IPS-20b (cell line): ENCODE data around the gene MAP3K21.

ENCODE experiments used
- H3K27ac ChIP-seq: one replicate; pipeline ENCODE4 v1.5.1; 2013; ENCODE audit warnings: low read length
- H3K27me3 ChIP-seq: 2 replicates; pipeline ENCODE4 v1.6.1; 2013; ENCODE audit warnings: mild to moderate bottlenecking, low read length, inconsistent platforms; ENCODE audit not compliant: insufficient read depth
- H3K36me3 ChIP-seq: 2 replicates; pipeline ENCODE4 v1.6.1; 2013; ENCODE audit warnings: low read depth, mild to moderate bottlenecking, inconsistent platforms, low read length, moderate library complexity; ENCODE audit not compliant: insufficient read depth
- H3K4me1 ChIP-seq: 2 replicates; pipeline ENCODE4 v1.6.1; 2013; ENCODE audit warnings: mild to moderate bottlenecking, control low read depth, inconsistent platforms, low read length, moderate library complexity; ENCODE audit not compliant: insufficient read depth
- H3K4me3 ChIP-seq: 2 replicates; pipeline ENCODE4 v1.5.1; 2013; ENCODE audit warnings: mild to moderate bottlenecking, low read length, inconsistent platforms
- H3K9ac ChIP-seq: 2 replicates; pipeline ENCODE4 v1.6.1; 2013; ENCODE audit warnings: low read depth, mild to moderate bottlenecking, inconsistent platforms, low read length, moderate library complexity
- H3K9me3 ChIP-seq: 2 replicates; pipeline ENCODE4 v1.6.1; 2013; ENCODE audit warnings: mild to moderate bottlenecking, low read depth, low read length, inconsistent platforms; ENCODE audit not compliant: insufficient read depth

Gene MAP3K21

DNA sequence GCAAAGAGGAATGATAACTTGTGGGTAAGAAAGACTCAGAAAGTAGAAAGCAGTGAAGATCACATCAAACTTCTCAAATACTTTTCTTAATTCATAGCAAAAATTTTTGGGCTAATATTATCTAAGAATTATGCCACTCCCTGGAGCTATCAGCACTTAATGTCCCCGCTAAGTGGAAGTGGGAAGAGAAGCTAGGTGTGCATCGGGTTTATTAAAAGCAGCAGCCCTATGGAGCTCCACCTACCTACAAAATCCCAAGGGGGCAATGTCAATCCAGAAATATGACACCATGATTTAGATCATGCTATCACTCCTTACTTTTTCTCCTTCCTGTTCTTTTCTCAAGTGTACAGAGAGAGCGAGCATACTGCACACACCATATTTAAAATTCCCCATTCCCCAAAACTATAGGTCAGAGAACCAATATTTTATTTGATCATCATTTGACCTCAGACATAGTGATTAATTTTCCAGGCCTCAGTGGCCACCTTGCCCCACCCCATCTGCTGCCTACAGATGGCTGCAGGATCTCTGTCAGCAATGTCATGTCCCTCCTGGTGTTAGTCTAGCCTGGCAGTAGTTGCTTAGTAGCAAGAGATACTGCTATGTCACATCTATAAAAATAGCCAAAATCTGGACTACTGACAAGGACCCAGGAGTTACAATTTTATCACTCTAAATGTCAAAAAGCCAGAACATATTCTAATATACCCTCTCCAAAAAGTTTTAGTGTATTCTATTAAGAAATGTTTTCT, 66.6 kb downstream of the MAP3K21 start:
- Histone ChIP-seq H3K4me3 (no peak overlapping the region), H3K9ac (no peak overlapping the region), H3K4me1 (no peaks in the 10 kb centered on the region), H3K27ac (no peak overlapping the region), H3K27me3 (no peaks in the 10 kb centered on the region), H3K9me3 (no peaks in the 10 kb centered on the region), H3K36me3 (no peaks in the 10 kb centered on the region)

DNA sequence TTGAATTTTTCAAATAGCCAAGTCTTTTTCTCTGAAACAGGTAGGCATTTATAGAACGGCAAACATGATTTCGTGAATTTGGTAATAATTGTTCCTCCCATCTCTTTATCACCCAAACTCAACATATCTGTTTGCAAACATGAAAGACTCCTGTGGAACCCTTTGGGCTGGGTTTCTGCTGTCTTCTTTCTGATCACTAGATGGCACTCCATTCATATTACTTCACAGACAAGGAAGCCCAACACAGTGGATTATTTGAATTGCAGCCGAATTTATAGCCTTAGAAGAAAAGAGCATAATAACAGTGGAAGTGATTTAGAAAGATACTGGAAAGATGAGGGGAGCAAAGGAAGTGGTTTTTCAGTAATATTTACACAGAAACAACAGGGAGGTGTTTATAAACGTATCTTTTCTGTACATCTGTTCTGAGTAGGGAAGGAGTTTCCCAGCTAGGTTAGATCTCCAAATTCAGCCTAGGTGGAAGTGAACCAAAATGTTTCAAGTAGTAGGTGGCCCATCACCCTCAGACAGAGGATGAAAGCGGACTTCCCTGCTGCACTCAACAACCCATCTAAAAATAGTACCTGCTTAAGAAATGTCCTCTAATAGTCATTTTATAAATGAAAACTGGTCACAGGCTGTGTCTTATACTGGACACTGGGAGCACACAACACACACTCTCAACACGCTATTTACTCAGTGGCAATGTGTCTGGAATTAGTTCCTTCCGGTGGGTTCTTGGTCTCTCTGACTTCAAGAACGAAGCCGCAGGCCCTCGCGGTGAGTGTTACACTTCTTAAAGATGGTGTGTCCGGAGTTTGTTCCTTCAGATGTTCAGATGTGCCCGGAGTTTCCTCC, 67.6 kb downstream of the MAP3K21 start:
- Histone ChIP-seq H3K36me3 (no peaks in the 10 kb centered on the region), H3K9ac (no peak overlapping the region), H3K9me3 (no peaks in the 10 kb centered on the region), H3K4me3 (no peak overlapping the region), H3K4me1 (no peaks in the 10 kb centered on the region), H3K27ac (no peak overlapping the region), H3K27me3 (no peaks in the 10 kb centered on the region)

DNA sequence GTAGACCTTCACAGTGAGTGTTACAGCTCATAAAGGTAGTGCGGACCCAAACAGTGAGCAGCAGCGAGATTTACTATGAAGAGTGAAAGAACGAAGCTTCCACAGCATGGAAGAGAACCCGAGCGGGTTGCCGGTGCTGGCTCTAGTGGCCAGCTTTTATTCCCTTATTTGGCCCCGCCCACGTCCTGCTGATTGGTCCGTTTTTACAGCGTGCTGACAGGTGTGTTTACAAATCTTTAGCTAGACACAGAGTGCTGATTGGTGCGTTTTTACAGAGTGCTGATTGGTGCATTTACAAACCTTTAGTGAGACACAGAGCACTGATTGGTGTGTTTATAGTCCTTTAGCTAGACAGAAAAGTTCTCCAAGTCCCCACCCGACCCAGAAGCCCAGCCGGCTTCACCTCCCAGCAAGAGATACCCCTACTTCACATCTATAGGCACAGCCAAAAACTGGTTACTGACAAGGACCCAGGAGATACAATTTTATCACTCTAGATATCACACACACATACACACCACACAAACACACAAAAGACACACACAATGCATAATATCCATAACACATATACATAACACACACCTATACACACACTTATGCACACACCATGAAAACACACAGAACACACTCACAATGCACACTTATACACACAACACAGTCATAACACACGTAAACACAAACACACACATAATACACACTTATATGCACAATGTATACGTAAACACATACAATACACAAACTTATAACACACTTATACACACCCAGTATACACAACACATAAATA, 68.5 kb downstream of the MAP3K21 start:
- H3K27ac ChIP-seq = no peak overlapping the region
- H3K4me3 ChIP-seq = no peak overlapping the region
- H3K9me3 ChIP-seq = no peaks in the 10 kb centered on the region
- H3K36me3 ChIP-seq = no peaks in the 10 kb centered on the region
- no peaks in the 10 kb centered on the region for H3K4me1 ChIP-seq
- H3K9ac ChIP-seq = no peak overlapping the region
- H3K27me3 ChIP-seq = no peaks in the 10 kb centered on the region

DNA sequence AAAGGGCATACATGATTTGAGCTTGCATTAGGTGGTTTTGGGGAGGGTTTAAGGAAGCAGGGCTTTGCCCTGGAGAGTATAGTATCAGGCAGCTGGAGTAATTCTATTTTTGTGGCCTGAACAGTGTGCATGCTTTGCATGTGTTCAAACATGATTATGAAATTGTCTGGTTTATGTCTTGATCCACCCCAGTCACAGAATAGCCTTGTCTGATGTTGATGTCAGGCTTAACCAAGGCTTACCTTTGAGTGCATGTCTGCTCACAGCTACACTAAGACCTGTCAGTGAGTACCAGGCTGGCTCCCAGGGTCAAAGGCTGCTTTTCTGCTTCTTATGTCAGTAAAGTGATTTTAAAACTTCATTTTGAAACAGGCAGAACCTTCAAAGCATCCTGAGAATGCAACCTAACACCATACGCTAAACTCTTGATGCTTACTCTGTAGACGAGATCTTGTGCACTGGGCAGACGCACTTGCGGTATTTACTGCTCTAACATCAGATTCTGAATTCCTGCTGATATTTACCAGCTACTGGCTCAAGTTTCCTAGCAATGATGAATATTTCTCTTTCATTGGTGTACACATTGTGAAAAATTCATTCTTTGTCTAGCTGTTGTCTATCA, 78.9 kb downstream of the MAP3K21 start:
- H3K27me3 ChIP-seq = no peaks in the 10 kb centered on the region
- H3K9me3 ChIP-seq = peaks cover 8% of the 10 kb centered on the region
- no peaks in the 10 kb centered on the region for H3K36me3 ChIP-seq
- no peak overlapping the region for H3K9ac ChIP-seq
- no peaks in the 10 kb centered on the region for H3K4me1 ChIP-seq
- no peak overlapping the region for H3K4me3 ChIP-seq
- no peak overlapping the region for H3K27ac ChIP-seq

DNA sequence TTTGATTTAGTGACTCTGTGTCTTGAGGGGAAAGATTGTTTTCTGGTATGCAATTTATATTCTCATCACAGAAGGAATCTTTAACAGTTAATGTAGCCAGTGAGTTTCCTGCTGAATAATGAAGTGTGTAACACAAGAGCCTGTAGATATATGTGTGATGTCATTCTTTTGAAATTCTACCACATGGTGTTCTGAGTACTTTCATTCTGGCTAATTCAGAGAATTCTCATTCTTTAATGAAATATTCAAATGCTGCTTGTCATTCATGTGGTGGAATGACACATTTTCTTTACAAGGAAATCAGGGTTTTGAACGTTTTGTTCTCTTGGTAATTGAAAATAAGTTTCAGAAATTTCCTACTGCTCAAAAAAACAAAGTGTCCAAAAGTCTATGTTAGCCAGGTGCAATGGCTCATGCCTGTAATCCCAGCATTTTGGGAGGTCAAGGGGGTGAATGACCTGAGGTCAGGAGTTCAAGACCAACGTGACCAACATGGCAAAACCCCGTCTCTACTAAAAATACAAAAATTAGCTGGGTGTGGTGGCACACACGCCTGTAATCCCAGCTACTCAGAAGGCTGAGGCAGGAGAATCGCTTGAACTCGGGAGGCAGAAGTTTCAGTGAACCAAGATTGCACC, 79.6 kb downstream of the MAP3K21 start:
- Histone ChIP-seq H3K27me3 (no peaks in the 10 kb centered on the region), H3K4me1 (no peaks in the 10 kb centered on the region), H3K4me3 (no peak overlapping the region), H3K36me3 (no peaks in the 10 kb centered on the region), H3K9ac (no peak overlapping the region), H3K9me3 (peaks cover 8% of the 10 kb centered on the region), H3K27ac (no peak overlapping the region)

DNA sequence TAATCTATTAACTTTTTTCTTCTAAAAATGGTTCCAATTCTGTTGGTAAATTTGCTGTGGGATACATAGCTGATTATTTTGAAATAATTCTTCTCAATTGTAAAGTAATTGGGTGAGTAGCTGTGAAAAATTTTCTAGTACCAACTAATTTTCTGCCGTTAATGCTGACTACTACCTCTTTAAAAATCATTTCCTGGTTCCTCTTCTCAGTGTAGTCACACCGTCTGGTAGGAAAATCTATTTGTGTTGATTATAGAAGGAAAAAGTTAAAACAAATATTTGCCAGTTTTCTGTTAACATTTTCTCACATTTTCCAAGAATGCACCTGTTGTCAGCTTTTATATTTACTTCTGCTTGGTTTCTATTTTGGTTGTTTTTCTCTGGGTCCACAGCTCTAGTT, 82.0 kb downstream of the MAP3K21 start:
- H3K4me1 ChIP-seq = no peaks in the 10 kb centered on the region
- H3K27me3 ChIP-seq = no peaks in the 10 kb centered on the region
- peaks cover 8% of the 10 kb centered on the region for H3K9me3 ChIP-seq
- no peak overlapping the region for H3K9ac ChIP-seq
- H3K27ac ChIP-seq = no peak overlapping the region
- no peaks in the 10 kb centered on the region for H3K36me3 ChIP-seq
- H3K4me3 ChIP-seq = no peak overlapping the region

DNA sequence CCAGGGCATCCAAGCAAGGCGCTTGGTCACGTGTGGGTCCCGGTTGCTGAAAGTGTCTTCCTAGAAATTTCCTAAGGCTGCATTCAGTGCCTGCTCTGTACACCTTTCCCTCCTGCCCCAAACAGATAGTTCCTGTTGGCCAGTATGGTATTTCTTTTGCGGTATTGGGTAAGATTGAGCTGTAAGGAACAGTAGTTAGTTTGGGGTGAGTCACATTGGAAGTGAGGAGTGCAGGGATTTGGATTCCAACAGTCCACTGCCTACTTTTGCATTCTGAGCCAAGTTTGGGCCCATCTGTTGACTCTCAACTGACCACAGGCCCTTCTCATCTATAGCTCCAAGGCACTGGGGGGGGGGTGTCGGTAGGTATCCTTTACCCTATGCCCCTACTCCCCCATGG, 83.4 kb downstream of the MAP3K21 start:
- Histone ChIP-seq H3K27me3 (no peaks in the 10 kb centered on the region), H3K9me3 (peaks cover 8% of the 10 kb centered on the region), H3K4me1 (no peaks in the 10 kb centered on the region), H3K9ac (no peak overlapping the region), H3K4me3 (no peak overlapping the region), H3K27ac (no peak overlapping the region), H3K36me3 (no peaks in the 10 kb centered on the region)

DNA sequence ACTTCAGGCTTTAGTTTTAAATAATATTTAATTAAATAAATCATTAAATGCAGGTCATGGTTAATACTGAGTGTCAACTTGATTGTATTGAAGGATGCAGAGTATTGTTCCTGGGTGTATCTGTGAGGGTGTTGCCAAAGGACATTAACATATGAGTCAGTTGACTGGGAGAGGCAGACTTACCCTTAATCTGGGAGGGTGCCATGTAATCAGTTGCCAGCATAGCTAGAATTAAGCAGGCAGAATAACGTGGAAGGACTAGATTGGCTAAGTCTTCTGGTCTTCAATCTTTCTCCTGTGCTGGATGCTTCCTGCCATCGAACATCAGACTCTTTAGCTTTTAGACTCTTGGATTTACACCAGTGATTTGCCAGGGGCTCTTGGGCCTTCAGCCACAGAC, 85.3 kb downstream of the MAP3K21 start:
- Histone ChIP-seq H3K27ac (no peak overlapping the region), H3K4me3 (no peak overlapping the region), H3K4me1 (no peaks in the 10 kb centered on the region), H3K9ac (no peak overlapping the region), H3K9me3 (peaks cover 4% of the 10 kb centered on the region), H3K36me3 (no peaks in the 10 kb centered on the region), H3K27me3 (no peaks in the 10 kb centered on the region)

DNA sequence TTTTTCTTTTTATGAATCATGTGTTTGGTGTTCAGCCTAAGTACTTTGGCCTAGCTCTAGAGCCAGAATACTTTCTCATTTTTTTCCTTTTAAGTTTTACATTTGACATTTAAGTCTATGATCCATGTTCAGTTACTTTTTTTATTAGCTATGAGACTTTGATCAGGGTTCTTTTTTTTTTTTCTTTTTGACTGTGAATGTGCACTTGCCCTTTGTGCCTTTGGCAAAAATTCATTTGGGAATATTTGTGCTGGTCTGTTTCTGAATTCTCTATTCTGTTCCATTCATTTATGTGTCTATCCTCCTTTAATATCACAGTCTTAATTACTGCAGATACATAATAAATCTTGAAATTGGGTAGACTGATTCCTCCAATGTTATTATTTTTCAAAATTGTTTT, 93.8 kb downstream of the MAP3K21 start:
- no peaks in the 10 kb centered on the region for H3K36me3 ChIP-seq
- no peak overlapping the region for H3K4me3 ChIP-seq
- no peaks in the 10 kb centered on the region for H3K27me3 ChIP-seq
- no peak overlapping the region for H3K27ac ChIP-seq
- no peak overlapping the region for H3K9ac ChIP-seq
- no peaks in the 10 kb centered on the region for H3K4me1 ChIP-seq
- peaks cover 7% of the 10 kb centered on the region; the same call in 1 of the 2 replicates for H3K9me3 ChIP-seq

DNA sequence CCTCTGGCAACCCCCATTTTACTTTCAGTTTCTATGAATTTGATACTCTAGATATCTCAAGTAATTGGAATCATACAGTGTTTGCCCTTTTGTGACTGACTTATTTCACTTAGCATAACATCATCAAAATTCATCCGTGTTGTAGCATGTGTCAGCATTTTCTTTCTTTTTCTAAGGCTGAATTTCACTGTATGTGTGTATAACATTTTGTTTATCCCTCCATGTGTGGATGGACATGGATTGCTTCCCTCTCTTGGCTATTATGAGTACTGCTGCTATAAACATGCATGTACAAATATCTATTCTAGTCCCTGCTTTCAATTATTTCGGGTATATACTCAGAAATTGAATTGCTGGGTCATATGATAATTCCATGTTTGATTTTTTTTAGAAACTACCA, 97.3 kb downstream of the MAP3K21 start:
- Histone ChIP-seq H3K4me3 (no peak overlapping the region), H3K36me3 (no peaks in the 10 kb centered on the region), H3K4me1 (no peaks in the 10 kb centered on the region), H3K9ac (no peak overlapping the region), H3K27ac (no peak overlapping the region), H3K27me3 (no peaks in the 10 kb centered on the region), H3K9me3 (peaks cover 7% of the 10 kb centered on the region; the same call in 1 of the 2 replicates)

DNA sequence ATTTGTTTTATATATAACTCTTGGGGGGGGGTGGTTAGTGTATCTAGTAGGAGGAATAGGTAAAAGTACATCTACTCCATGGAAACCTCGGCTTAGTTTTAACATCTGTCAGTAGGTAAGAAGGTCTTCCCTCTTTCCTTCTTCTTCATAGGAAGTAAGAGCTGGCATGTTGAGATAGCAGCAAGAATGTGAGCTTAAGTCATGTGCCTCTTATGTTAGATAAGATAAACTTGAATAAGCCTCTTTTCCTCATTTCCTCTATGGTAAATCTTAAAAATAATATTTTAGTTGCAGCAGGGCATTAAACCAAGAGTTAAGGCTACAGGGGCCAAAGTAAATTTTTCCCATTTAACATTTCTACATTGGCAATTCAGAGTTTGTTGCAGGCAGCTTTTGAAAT, 100.4 kb downstream of the MAP3K21 start:
- Histone ChIP-seq H3K9me3 (no peaks in the 10 kb centered on the region), H3K27me3 (no peaks in the 10 kb centered on the region), H3K4me1 (no peaks in the 10 kb centered on the region), H3K9ac (no peak overlapping the region), H3K4me3 (no peak overlapping the region), H3K27ac (no peak overlapping the region), H3K36me3 (no peaks in the 10 kb centered on the region)
